K562 (cell line): Measurements from ENCODE around the gene HOXC10. TPM values are rescaled to one million over a fixed set of nuclear protein-coding genes. Genes with fewer than 3 reads are reported as not detected.

Source experiments
- GABPA ChIP-seq: fragments of 200-800 bp; sonication (Bioruptor generic); conservative IDR thresholded peaks from 2 replicates; pipeline ENCODE4 v1.6.1; 2016; ENCODE audit warnings: low read depth, missing genetic modification characterization, missing compliant biosample characterization
- polyA plus RNA-seq, 8 experiments: library from polyadenylated mRNA; depleted of rRNA in 4 of 8; stranded (reverse) in 5 of 8; unstranded in 3 of 8; fragments of >200 nt; fragmentation: Nextera tagmentation in 2 of 8; fragmentation: Illumina TruSeq in 1 of 8; extraction: Ambion mirVana in 2 of 8; extraction: Trizol in 1 of 8; gene quantifications; 2 replicates each; pipeline versions ENCODE4 v1.2.1 to v1.2.3, GENCODE V29; 2011 to 2014; ENCODE audit warnings: inconsistent platforms in 1 of 8, missing spikeins in 1 of 8
- total RNA-seq, 7 experiments: library from RNA; depleted of rRNA in 6 of 7; stranded (reverse); fragments of >200 nt in 6 of 7; fragmentation: Illumina TruSeq in 2 of 7; extraction: Trizol in 2 of 7; gene quantifications; 2 replicates each; pipeline versions ENCODE4 v1.2.1 to v1.2.3, GENCODE V29; 2011 to 2021; ENCODE audit warnings: low replicate concordance in 1 of 7
- TF ChIP-seq, protein P1 (sequence below), 2 experiments: fragments of 450-650 bp in 1 of 2; sonication (generic) in 1 of 2; formaldehyde crosslinking in 1 of 2; IDR thresholded peaks; 2 replicates each; pipeline versions ENCODE4 v1.7.1 to v1.9.0; 2016 to 2022; ENCODE audit warnings: inconsistent platforms in 1 of 2, mild to moderate bottlenecking in 1 of 2, missing genetic modification reagents in 1 of 2

The HOXC10 gene
- total and polyA plus RNA-seq, 9 of the 15 experiments (the other 6 are each of a cell fraction or from before 2014, with no cell fraction given): 0.13 to 0.77 (median 0.35) TPM; not detected in 2

DNA sequence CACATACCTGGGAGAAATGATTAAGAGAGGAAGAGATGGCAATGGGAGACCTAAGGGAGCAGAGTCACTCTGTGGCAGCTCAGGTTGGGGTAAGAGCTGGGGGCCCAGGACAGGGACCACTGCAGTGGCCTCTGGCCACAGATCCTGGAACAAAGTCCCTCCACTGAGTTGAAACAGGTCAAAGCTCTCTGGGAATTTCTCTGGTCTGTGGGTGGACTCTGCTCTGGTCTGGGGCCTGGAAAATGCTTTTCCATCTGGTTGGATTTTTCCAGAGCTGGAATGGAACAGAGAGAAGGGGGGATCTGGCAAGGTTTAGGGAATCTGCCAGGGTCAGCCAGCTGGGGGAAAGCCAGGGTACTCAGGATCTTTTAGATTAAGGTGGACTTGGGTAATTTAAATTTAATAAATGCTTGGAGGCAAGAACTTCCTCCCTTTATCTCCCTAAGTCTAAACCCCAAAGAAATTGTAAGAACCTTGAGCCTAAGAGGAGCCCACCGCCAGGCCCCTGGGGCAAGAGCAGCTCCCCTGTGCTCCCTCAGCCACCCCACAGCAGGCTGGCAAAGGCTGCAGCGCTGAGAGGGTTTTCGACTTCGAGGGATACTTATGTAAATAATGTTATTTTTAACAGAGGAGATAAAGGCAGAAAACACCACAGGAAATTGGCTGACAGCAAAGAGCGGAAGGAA lies 3.7 kb downstream of the HOXC10 start (continued):
- TF ChIP-seq, protein P1, sequence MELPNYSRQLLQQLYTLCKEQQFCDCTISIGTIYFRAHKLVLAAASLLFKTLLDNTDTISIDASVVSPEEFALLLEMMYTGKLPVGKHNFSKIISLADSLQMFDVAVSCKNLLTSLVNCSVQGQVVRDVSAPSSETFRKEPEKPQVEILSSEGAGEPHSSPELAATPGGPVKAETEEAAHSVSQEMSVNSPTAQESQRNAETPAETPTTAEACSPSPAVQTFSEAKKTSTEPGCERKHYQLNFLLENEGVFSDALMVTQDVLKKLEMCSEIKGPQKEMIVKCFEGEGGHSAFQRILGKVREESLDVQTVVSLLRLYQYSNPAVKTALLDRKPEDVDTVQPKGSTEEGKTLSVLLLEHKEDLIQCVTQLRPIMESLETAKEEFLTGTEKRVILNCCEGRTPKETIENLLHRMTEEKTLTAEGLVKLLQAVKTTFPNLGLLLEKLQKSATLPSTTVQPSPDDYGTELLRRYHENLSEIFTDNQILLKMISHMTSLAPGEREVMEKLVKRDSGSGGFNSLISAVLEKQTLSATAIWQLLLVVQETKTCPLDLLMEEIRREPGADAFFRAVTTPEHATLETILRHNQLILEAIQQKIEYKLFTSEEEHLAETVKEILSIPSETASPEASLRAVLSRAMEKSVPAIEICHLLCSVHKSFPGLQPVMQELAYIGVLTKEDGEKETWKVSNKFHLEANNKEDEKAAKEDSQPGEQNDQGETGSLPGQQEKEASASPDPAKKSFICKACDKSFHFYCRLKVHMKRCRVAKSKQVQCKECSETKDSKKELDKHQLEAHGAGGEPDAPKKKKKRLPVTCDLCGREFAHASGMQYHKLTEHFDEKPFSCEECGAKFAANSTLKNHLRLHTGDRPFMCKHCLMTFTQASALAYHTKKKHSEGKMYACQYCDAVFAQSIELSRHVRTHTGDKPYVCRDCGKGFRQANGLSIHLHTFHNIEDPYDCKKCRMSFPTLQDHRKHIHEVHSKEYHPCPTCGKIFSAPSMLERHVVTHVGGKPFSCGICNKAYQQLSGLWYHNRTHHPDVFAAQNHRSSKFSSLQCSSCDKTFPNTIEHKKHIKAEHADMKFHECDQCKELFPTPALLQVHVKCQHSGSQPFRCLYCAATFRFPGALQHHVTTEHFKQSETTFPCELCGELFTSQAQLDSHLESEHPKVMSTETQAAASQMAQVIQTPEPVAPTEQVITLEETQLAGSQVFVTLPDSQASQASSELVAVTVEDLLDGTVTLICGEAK (IDR thresholded peaks at IDR 0.05): 0 out of 2 replicates have a peak, but pooled peaks have one; percentile 67
- TF ChIP-seq, protein P1 (CRISPR knock-in tag; IDR thresholded peaks at IDR 0.05): no peak
- peak; percentile 73; the same call in 1 of the 2 replicates for TF ChIP-seq GABPA
- TF ChIP-seq, all 486 proteins: peak for 4
